Right hindlimb (tissue), 1 donor: ENCODE measurements around the gene TEAD1.

Source experiments
- DNase-seq: peaks from one replicate; pipeline ENCODE4 v3.0.0-alpha.2; 2018

TEAD1 gene

GRCh38 chr11:12962306-12962705, 288.1 kb downstream of the TEAD1 start:
- DNase-seq = no peak

DNA sequence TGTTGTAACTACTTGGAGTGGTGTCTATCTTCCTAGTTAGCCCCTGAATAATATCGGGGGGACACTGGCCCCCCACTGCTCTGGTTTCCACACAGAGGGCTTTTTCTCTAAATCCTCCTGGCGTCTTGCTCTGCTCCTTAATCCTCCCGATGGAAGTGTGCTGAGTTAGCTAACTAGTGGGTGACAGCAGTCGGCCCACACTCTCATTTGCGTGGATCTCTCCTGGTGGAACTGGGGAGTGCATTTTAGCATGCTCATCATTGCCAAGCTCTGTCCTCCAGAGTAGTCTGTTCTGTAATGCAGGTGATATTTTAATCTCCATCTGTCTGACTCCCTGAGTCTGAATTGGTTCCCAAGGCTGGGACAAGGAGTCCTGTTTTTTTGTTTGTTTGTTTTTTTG, 288.8 kb downstream of the TEAD1 start:
- DNase-seq = no peak

DNA sequence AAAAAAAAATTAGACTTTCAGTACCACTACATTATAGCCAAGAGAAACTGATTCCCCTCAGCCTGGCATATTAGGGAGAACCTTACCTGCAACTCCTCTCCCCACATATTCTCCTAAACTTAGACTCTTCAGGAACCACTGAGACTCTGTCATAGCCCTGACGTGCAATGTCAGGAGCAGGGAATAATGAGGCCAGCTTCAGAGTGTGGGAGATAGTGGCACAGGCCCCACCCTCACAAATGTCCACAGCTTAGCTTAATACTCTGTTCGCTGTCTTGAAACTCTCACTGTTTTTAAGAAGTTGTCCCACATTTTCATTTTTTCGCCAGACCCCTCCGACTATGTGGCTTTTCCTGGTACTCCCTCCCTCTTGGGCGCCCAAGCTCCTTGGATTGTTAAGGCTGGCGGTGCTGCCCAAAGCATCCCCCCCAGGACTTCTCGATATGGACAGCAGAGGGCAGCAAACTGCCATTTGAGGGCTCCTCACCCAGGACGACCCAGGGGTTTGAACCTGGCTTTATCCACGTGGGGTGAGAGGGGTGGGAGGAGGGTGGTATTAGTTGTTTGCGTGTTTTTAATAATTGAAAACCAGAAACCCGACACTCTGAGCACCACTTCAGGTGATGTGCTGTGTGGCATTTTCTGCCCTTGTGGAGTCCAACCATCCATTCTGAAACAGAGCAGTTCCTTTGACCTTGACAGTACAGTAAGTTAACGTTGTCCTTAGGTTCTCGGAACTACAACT, 289.7 kb downstream of the TEAD1 start:
- DNase-seq = peak; percentile 67

- no peak for DNase-seq
Measured at GRCh38 chr11:12964650-12965049, 290.4 kb downstream of the TEAD1 start.

- no peak for DNase-seq
Measured at GRCh38 chr11:12966002-12966401, 291.8 kb downstream of the TEAD1 start.

- DNase-seq = no peak
Measured at GRCh38 chr11:12968101-12968500, 293.9 kb downstream of the TEAD1 start.

DNA sequence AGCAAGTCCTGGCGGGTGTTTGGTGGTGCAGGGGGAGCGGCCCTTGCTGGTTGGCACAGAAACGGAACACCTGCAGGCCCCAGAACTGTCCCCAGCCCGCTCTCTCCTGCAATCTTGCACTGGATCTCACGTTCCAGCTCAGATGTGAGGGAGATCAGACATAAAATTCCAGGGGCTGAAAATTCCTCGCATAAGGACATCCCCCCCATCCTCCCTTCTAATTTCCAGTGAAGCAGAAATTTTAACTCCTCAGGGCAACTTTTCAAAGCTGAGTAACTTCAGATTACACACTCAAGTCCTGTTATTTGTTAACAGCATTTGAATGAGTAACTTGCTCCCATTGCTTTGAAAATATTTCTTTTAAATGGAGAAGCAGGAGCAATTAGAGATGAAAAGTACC, 294.6 kb downstream of the TEAD1 start:
- no peak for DNase-seq

DNA sequence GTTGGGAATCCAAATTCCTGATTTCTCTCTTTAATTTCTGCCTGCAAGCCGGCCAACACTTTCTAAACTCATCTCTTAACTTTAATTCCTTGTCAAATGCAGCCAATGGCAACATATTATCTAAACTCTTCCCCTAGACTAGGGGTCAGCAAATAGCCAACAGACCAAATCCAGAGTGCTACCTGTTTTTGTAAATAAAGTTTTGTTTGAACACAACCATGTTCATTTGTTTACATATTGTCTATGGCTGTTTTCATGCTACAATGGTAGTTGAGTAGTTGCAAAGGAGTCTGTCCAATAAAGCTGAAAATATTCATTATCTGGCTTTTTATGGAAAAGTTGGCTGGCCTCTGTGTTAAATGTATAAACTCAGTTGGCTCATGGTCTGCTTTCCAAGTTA, 297.7 kb downstream of the TEAD1 start:
- no peak for DNase-seq

DNA sequence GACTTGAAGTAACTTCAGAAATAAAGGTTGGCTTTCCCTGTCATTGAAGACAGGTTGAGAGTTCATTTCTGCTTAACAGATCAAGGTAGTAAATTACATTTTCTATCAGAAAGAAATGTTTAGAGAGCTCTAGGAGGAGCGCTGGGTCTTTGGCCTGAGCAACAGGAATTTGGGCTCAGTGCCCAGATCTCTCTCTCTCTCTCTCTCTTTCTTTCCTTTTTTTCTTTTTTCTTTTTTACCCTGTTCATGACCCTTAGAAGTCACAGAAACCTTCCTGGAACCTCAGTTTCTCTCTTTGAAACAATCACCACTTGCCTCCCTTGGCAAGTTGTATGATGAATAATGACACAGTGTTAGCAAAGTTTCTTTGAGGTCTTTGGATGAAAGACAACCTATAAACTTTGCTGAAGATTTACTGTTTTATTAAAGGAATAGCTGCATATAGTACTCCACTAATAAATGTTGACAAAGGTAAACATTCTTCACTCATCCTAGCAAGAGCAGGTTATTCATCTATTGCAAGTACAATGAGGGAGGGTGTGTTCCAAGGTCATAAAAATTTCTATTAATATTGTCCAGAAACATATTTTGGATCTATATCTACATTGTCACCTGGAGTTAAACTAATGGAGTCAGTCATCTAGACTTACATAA, 299.4 kb downstream of the TEAD1 start:
- DNase-seq = no peak

- no peak for DNase-seq
Measured at GRCh38 chr11:12975195-12975594, 301.0 kb downstream of the TEAD1 start.

DNA sequence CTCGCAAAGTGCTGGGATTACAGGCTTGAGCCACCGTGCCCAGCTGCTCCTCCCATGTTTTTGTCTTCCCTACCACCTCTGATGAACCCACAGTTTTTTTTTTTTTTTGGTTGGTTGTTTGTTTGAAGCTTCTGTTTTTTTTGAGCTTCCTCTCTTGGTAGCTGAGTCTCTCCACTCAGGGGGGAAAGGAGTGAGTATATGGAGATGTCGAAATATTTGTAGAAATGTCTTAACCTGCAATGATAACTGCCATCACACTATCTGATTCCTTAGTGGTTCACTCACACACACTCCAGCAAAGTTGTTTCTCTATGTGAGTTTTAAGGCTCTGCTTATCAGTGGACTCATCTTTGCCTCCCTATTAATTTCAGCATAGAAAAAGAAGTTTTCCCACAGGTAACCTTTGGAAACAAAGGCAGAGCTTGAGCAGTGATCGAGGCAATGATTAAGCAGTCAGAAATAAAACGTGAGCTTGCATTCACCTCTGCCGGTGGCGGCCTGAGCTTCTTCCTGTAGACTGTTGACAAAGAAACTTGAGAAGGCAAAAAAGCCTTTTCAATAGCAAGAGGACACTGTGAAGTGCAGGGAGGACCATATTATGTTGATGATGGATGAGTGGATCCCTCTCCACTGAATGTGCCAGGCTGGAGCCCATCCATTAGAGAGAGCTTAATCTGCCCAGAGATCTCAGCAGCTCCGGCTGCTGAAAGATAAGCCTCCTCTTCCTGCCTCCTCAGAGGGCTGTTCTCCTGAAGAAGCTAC, 305.9 kb downstream of the TEAD1 start:
- no peak for DNase-seq

GRCh38 chr11:12981676-12982522, 307.7 kb downstream of the TEAD1 start:
- no peak for DNase-seq

DNA sequence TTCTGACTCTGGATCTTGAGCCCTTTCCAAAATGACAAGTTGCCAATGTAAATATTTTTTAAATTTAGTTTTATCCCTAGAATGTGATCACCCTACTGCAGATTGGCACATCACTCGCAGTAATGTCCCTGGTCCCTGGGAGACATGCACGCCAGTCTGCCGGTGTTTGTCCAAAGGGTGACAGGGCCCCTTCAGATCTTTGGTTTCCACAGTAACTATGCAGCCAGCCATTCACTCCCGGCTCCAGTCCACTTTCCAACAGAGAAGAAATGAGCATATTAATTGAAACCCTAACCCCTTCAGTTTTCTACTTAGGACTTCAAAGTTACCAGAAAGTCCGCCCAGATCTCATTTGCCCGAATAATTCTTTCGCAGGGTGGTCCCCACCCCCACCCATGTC, 309.1 kb downstream of the TEAD1 start:
- DNase-seq = no peak

DNA sequence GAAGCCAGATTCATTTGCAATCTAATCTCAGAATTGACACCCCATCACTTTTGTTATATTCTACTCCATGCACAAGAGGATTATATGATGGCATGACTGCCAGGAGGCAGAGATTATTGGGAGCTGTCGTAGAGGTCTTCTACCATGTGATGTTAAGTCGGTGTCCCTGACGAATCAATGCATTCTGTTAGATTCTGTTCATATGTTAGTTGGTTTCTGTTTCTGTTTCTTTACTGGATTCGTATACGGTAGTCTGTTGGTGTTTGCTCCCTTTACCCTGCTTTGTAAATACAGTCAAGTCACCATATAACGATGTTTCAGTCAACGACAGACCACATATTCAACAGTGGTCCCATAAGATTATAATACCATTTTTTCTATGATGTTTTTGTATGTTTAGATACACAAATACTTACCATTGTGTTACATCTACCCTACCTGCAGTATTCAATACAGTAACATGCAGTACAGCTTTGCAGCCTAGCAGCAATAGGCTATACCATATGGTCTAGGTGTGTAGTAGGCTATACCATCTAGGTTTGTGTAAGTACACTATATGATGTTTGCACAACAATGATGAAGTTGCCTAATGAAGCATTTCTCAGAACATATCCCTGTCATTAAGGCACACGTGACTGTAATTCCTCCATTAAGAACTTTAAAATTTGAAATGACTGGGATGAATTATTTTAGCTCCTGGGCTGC, 312.1 kb downstream of the TEAD1 start:
- DNase-seq = no peak

GRCh38 chr11:12989428-12990161, 315.4 kb downstream of the TEAD1 start:
- no peak for DNase-seq

GRCh38 chr11:12990162-12990480, 315.9 kb downstream of the TEAD1 start:
- no peak for DNase-seq

- DNase-seq = no peak
Measured at GRCh38 chr11:12991426-12991825, 317.2 kb downstream of the TEAD1 start.

- no peak for DNase-seq
Measured at GRCh38 chr11:12993626-12994025, 319.4 kb downstream of the TEAD1 start.
